Fibroblast of lung (primary cell): Measurements from ENCODE around the gene ISM2. TPM values are rescaled to one million over a fixed set of nuclear protein-coding genes. Genes with fewer than 3 reads are reported as not detected.
A peak's percentile ranks its signal among the peaks of the same experiment; 100 is the strongest.

Source experiments
- DNase-seq, 2 donors: peaks; one replicate each; pipeline versions ENCODE4 v3.0.0 to v3.0.0-alpha.2; 2010; ENCODE audit warnings: low read depth in 2 of 2
- H2AFZ ChIP-seq: 2 replicates; pipeline ENCODE4 v1.5.1; 2012; ENCODE audit warnings: low read length, control low read depth, inconsistent platforms
- H3K27ac ChIP-seq: 2 replicates; pipeline ENCODE4 v1.5.1; 2011; ENCODE audit warnings: low read length, control low read depth; ENCODE audit not compliant: insufficient read depth
- H3K27me3 ChIP-seq: 2 replicates; pipeline ENCODE4 v1.5.1; 2011; ENCODE audit warnings: mild to moderate bottlenecking, low read length; ENCODE audit not compliant: control insufficient read depth, insufficient read depth
- H3K36me3 ChIP-seq: 2 replicates; pipeline ENCODE4 v1.5.1; 2011; ENCODE audit warnings: low read length; ENCODE audit not compliant: control insufficient read depth, insufficient read depth
- H3K4me1 ChIP-seq: 2 replicates; pipeline ENCODE4 v1.5.1; 2011; ENCODE audit warnings: low read length; ENCODE audit not compliant: control insufficient read depth, insufficient read depth; ENCODE audit errors: extremely low read depth
- H3K4me2 ChIP-seq: 2 replicates; pipeline ENCODE4 v1.5.1; 2011; ENCODE audit warnings: low read length, control low read depth; ENCODE audit not compliant: insufficient read depth; ENCODE audit errors: extremely low read depth
- H3K4me3 ChIP-seq, 4 experiments: fragments of 200-600 bp in 1 of 4; sonication (generic) in 1 of 4; replicated peaks in 1 of 4; 2 replicates each; pipeline ENCODE4 v1.5.1; 2011 to 2016; ENCODE audit warnings: low read length in 4 of 4, low read depth in 3 of 4, mild to moderate bottlenecking in 3 of 4, control low read depth in 2 of 4, inconsistent platforms in 1 of 4, mixed read lengths in 1 of 4; ENCODE audit not compliant: insufficient read depth in 1 of 4; ENCODE audit errors: control extremely low read depth in 1 of 4
- H3K79me2 ChIP-seq: 2 replicates; pipeline ENCODE4 v1.5.1; 2012; ENCODE audit warnings: mild to moderate bottlenecking, low read length, inconsistent platforms; ENCODE audit not compliant: control insufficient read depth, insufficient read depth
- H3K9ac ChIP-seq: 2 replicates; pipeline ENCODE4 v1.5.1; 2011; ENCODE audit warnings: mild to moderate bottlenecking, low read length, control low read depth; ENCODE audit not compliant: insufficient read depth
- H3K9me3 ChIP-seq: 2 replicates; pipeline ENCODE4 v1.5.1; 2012; ENCODE audit warnings: low read depth, low read length; ENCODE audit not compliant: control insufficient read depth, insufficient read depth
- H4K20me1 ChIP-seq: 2 replicates; pipeline ENCODE4 v1.5.1; 2011; ENCODE audit warnings: low read length; ENCODE audit not compliant: control insufficient read depth, insufficient read depth; ENCODE audit errors: extremely low read depth
- CTCF ChIP-seq, 2 donors: IDR thresholded peaks in 1 of 2; conservative IDR thresholded peaks in 1 of 2; 1 replicate in 1 of 2; 2 replicates in 1 of 2; pipeline ENCODE4 v1.5.1; 2011 to 2012; ENCODE audit warnings: low read length in 2 of 2, control low read depth in 1 of 2, inconsistent platforms in 1 of 2, low read depth in 1 of 2, mild to moderate bottlenecking in 1 of 2
- EZH2 ChIP-seq: IDR thresholded peaks from 2 replicates; pipeline ENCODE4 v1.5.1; 2012; ENCODE audit warnings: low read length, control low read depth, mild to moderate bottlenecking; ENCODE audit errors: missing control alignments
- polyA plus RNA-seq, 2 donors: library from polyadenylated mRNA; depleted of rRNA in 1 of 2; stranded (reverse) in 1 of 2; unstranded in 1 of 2; fragments of >200 nt; gene quantifications; 2 replicates each; pipeline ENCODE4 v1.2.1, GENCODE V29; 2011 to 2012; ENCODE audit warnings: missing spikeins in 1 of 2
- total RNA-seq: library from RNA; depleted of rRNA; stranded (reverse); fragments of >200 nt; gene quantifications from 2 replicates; pipeline ENCODE4 v1.2.1, GENCODE V29; 2014

ISM2 gene
- total and polyA plus RNA-seq, 2 donors (not counting 1 experiment from before 2014, with no cell fraction given) = not detected

- peaks cover 4% of the 10 kb centered on the region for H3K36me3 ChIP-seq
- no peak for DNase-seq
- H3K27ac ChIP-seq = no peak overlapping the region
- no peak overlapping the region for H3K9ac ChIP-seq
- peak overlapping the region; percentile 74 for H3K4me2 ChIP-seq
- H2AFZ ChIP-seq = no peak overlapping the region
- H3K4me1 ChIP-seq = peaks cover 2% of the 10 kb centered on the region
- H3K9me3 ChIP-seq = no peaks in the 10 kb centered on the region
- peak overlapping the region; percentile 72 to 99 (median 87) for H3K4me3 ChIP-seq
- TF ChIP-seq EZH2 (no peak), CTCF (conservative IDR thresholded peaks at IDR 0.05 in 1 of 2, IDR thresholded peaks at IDR 0.05 in 1 of 2; ENCODE audit: low read depth in 1 of 2, low read length in 2 of 2) (no peak)
- H4K20me1 ChIP-seq = peaks cover 2% of the 10 kb centered on the region
- no peaks in the 10 kb centered on the region for H3K27me3 ChIP-seq
- peaks cover 31% of the 10 kb centered on the region for H3K79me2 ChIP-seq
Observed at GRCh38 chr14:77455966-77456640, 42.5 kb downstream of the ISM2 start.

GRCh38 chr14:77442196-77442595 is 56.4 kb downstream of the ISM2 start:
- TF ChIP-seq EZH2 (no peak), CTCF (conservative IDR thresholded peaks at IDR 0.05 in 1 of 2, IDR thresholded peaks at IDR 0.05 in 1 of 2; ENCODE audit: low read depth in 1 of 2, low read length in 2 of 2) (no peak)
- Histone ChIP-seq H3K79me2 (no peaks in the 10 kb centered on the region), H3K9me3 (no peaks in the 10 kb centered on the region), H3K4me2 (no peak overlapping the region), H4K20me1 (no peaks in the 10 kb centered on the region), H3K36me3 (peaks cover 5% of the 10 kb centered on the region), H3K4me3 (no peak overlapping the region), H2AFZ (no peak overlapping the region), H3K27me3 (no peaks in the 10 kb centered on the region), H3K27ac (no peak overlapping the region), H3K9ac (no peak overlapping the region), H3K4me1 (no peaks in the 10 kb centered on the region)
- DNase-seq = no peak

GRCh38 chr14:77439861-77440260 is 58.8 kb downstream of the ISM2 start:
- DNase-seq = no peak
- Histone ChIP-seq H3K4me3 (no peak overlapping the region), H4K20me1 (no peaks in the 10 kb centered on the region), H3K27me3 (no peaks in the 10 kb centered on the region), H3K36me3 (peaks cover 8% of the 10 kb centered on the region), H3K9ac (no peak overlapping the region), H2AFZ (no peak overlapping the region), H3K79me2 (no peaks in the 10 kb centered on the region), H3K4me2 (no peak overlapping the region), H3K9me3 (no peaks in the 10 kb centered on the region), H3K27ac (no peak overlapping the region), H3K4me1 (peaks cover 4% of the 10 kb centered on the region)
- TF ChIP-seq EZH2 (no peak), CTCF (conservative IDR thresholded peaks at IDR 0.05 in 1 of 2, IDR thresholded peaks at IDR 0.05 in 1 of 2; ENCODE audit: low read depth in 1 of 2, low read length in 2 of 2) (no peak)
